Measurements from ENCODE around the gene SEMA4C.
A peak's percentile ranks its signal among the peaks of the same experiment; 100 is the strongest.

The SEMA4C gene, protein sequence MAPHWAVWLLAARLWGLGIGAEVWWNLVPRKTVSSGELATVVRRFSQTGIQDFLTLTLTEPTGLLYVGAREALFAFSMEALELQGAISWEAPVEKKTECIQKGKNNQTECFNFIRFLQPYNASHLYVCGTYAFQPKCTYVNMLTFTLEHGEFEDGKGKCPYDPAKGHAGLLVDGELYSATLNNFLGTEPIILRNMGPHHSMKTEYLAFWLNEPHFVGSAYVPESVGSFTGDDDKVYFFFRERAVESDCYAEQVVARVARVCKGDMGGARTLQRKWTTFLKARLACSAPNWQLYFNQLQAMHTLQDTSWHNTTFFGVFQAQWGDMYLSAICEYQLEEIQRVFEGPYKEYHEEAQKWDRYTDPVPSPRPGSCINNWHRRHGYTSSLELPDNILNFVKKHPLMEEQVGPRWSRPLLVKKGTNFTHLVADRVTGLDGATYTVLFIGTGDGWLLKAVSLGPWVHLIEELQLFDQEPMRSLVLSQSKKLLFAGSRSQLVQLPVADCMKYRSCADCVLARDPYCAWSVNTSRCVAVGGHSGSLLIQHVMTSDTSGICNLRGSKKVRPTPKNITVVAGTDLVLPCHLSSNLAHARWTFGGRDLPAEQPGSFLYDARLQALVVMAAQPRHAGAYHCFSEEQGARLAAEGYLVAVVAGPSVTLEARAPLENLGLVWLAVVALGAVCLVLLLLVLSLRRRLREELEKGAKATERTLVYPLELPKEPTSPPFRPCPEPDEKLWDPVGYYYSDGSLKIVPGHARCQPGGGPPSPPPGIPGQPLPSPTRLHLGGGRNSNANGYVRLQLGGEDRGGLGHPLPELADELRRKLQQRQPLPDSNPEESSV

DNA sequence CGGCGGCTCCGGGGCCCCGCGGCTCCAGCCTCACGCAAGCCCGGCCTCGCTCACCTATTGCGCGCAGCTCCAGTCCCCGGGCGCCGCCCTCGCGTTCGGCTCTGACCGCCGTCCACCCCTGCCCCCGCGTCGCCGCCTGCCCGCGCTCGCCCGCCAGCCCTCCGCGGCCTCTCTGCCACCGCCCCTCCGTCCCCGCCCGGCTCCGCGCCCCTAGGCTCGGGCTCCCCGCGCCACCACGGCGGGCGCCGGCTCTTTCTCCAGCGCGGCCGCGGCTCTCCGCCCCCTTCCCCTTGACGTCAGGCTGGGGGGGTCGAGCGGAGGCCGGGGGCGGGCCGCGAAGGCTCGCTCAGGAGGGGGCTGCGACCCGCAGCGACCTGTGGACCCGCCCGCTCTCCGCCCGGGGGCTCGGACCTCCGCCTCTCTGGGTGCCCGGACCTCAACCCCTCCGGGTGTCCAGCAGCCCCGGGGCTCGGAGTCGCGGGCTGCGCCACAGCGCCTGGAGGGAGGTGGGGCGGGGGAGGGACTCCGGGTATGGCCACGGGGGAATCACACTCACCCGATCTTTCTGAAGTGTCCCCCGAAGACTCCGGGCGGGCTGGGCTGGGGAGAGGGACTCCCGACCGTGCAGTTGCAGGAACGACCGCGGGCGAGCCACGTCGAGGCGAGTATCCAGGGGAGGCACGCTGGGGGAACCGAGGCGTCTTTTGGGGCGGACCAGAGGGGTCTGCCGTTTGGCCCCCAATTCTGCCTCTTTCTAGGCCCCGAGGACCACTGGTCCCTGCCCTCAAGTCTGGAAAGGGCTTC, at the start of gene SEMA4C:
Gene SEMA4C (minus strand): TSS at position 259 of the 804 bp plus-strand sequence. CDS start 2,194 bp downstream, outside the sequence.
- DNase-seq, result peak; percentile 66

DNA sequence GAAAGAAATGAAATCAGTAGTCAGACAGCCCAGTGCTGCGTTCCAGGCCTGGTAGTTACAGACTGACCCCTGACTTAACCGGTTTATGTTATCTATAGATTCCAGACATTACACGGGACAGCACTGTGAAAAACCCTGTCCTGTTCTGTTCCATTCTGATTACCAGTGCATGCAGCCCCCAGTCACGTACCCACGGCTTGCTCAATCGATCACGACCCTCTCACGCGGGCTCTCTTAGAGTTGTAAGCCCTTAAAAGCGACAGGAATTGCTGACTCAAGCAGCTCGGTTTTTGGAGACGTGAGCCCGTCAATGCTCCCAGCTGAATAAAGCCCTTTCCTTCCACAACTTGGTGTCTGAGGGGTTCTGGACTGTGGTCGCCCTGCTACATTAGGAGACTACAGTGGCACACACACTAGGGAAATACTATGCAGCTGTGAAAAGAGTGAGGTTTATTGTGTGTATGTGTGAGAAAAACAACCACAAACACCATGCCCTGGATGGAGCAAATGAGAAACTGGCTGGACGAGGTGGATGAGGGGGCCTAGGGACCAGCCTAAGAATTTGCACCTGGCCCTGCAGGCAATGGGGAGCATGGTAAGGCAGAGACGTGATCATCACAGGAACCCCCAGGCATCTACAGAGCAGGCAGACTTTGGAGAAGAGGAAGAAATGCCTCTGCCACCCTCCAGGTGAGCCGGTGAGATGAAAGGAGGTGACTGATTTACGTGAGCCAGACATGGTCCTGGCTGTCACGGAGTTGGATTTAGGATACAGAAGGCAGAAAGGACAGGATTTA, 49.1 kb upstream of the SEMA4C start:
- DNase-seq, result no peak

DNA sequence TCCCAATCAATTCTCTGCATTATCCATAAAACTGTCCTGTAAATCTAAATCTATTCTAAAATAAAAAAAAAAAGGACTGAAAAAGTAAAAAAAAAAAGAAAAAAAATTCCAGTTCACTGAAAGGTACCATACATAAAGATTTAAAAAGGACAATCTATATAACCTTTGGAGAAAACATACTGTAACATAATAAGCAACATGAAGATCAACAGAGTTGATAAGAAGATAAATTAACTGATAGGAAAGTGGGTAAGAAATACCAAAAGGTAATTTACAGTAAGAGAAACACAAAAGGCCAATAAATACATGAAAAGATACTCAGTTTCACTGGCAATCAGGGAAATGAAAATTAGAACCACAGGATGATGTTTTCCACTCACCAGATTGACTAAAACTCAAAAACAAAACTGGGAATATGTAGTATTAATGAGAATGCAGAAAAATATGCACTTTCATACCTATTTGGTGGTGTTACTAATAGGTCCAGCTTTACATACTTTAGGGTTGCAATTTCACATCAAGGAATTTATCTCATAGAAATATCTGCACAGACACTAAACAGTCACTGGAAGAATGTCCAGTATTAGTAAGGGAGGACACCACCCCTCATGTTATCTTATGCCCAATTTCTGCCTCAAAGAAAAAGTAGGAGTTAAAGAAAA, 48.3 kb upstream of the SEMA4C start:
- no peak for DNase-seq

DNA sequence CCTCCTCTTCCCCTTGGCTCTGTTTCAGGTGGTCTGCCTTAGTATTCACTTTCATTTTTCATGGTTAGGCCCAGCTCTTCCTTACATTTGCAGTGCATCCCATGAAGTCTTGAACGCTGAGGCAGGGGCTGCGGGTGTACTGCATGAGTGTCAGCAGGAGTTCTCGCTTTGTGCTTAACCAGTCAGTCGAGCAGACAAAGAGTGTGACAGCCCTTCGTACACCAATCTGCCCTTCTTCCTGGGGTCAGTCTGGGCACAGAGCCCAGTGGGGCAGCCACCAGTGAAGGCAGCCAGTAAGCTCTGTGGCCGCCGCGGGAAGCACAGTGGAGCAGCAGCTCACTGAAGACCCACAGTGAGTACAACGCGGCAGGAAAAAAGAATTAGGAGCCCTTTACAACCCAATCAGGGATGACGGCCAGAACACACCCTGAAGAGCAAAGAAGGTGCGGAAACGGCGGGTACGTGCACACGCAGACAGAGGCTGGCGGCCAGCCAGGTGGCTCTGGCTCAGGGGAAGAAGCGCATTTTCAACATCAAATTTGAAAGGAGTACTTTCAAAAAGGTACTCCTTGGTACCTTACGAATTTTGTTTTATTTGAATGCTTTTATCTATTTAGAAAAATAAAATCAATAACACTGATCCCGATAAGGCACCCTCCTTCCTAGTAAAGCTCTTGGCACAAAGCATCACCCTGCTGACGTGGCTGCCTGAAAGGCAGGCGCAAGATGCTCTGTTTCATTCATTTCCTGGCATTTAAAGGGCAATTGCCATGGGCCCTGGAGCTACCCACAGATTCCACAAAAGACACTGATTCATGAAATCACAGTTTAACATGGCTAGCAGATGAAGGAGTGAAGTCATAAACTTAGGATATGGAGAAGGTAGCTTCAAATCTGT, 47.0 kb upstream of the SEMA4C start:
- DNase-seq, result no peak

DNA sequence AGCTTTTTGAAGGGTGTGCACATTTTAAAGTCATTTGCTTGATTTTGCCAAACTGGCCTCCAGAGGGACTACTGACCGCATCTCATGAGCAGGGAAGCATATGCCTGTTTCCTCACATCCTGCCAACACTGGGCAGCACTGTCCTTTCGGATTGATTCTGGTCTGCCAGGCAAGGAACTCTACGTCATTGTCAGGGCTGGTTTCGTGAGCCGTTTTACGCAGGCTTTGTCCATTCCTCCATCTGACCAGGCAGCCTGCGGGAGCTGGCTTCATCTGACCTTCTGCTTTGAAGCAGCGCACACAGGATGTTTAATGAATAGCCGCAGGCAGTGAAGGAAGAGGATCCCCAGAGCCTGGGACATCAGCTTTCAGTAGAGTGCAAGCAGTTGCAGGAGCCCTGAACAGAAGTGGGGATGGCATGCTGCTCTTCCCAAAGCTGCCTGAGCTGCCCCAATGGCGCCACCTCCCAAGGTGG, 46.3 kb upstream of the SEMA4C start:
- no peak for DNase-seq

DNA sequence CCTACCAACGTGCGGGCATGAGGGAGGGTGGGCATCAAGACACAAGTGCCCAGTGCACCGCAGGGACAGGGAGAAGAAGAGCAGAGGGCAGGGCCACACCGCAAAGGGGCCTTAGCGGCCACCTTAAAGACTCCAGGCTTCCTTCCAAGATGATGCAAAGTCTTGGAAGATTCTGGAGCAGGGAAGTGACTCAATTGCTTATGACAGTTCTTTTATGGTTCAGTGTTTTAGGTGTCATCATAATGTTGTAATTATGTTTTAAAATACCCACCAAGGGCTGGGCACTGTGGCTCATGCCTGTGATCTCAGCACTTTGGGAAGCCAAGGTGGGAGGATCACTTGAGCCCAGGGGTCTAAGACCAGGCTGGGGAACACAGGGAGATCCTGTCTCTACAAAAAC, 44.5 kb upstream of the SEMA4C start:
- DNase-seq, result no peak

DNA sequence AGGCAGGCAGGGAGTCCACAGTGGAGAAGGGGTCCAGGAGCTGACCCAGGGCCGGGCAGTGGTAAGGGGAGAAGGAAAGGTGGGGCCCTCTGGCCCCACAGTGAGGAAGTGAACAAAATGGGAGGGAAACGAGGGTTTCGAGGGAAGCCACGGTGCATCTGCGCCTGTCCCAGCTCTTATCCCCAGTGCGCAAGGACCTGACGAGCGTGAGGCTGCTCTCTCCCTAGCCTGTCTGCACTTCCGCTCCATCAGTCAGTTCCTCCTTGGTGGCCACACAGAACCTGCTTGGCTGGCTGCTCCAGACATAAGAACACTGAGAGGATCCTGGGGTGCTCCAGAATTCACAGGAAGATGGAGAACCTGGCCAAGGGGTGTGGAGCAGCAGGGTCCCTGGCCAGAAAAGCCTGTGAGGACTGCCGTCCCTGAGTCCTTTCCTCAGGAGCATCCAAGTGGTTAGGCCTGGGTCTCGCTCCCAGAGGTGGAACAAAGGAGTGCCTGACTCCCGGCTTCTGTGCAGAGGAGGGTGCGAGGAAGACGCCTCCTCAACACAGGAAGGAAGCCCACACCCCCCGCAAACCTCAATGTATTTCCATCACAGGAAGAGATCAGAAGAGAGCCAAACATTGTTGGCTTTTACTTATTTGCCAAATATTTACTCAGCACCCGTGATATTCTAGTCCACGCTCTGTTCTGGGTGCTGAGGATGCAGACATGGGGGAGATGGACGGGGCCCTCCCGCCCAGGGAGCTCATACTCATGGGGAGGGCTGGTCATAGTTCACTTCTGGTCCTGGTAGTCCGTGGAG, 43.7 kb upstream of the SEMA4C start:
- peak; percentile 61 for DNase-seq

DNA sequence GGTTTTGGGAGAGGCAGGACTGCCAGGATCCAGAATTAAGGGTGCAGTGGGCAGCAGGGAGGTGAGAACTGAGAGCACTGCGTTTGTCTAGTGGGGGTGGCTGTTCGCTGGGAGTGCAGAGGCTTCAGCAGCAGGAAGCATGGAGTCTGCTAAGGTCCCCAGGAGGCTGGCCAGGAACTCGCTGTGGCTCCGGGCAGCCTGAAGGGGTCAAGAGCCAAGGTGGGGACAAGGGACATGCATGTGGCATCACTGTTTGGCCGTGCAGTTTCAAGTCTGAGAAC, 43.2 kb upstream of the SEMA4C start:
- DNase-seq, result no peak

DNA sequence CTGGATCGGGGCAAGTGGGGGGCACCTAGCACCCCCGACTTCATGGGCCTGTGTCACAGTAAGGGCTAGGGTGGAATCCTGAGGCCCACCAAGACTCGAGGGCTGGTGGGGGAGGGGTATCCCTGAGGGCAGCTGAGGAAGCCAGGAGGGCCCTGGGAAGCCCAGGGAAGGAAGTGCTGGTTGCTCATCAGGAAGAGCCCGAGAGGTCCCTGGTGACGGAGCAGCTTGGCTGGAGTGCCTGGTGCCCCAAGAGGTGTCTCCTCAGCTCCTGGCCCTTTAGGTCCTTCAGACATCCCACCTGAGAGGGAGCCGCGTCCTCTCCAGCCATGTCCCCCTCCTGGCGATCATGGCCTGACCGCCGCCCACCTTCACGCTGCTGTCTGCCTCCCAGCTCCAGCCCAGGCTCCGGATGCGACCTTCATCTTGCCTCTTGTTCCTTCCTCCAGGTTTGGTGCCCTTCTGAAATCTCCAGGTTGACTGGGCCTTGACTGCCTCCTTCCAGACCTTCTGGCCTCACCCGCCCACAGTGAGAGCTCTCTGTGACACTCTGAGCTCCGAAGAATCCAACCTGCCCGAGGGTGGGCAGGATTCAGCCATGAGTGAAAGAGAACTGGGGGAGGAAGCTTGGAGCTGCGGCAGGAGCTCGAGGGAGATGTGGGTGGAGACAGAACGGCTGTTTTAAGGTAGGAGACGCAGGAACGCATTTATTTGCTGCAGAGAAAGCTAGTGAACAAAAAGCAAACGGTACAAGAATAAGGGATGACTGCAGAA, 42.7 kb upstream of the SEMA4C start:
- no peak for DNase-seq

DNA sequence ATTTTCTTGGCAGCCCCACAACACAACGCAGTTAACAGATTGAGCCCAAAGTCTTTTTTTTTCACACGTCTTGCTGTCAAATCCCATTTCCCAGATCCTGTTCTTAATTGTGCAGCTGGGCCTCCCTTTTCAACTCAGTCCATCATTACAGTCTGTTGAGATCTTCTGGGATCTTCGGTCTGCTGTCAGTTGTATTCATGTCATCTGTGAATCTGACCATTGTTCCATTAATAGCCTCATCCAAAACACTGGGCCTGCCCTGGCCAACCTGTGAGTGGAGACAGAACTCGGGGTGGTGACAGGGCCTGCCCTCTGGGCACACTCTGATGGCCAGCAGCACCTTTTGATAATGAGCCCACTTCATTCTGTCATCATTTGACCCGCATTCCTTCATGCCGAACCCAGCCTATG, 39.7 kb upstream of the SEMA4C start:
- DNase-seq, result no peak

DNA sequence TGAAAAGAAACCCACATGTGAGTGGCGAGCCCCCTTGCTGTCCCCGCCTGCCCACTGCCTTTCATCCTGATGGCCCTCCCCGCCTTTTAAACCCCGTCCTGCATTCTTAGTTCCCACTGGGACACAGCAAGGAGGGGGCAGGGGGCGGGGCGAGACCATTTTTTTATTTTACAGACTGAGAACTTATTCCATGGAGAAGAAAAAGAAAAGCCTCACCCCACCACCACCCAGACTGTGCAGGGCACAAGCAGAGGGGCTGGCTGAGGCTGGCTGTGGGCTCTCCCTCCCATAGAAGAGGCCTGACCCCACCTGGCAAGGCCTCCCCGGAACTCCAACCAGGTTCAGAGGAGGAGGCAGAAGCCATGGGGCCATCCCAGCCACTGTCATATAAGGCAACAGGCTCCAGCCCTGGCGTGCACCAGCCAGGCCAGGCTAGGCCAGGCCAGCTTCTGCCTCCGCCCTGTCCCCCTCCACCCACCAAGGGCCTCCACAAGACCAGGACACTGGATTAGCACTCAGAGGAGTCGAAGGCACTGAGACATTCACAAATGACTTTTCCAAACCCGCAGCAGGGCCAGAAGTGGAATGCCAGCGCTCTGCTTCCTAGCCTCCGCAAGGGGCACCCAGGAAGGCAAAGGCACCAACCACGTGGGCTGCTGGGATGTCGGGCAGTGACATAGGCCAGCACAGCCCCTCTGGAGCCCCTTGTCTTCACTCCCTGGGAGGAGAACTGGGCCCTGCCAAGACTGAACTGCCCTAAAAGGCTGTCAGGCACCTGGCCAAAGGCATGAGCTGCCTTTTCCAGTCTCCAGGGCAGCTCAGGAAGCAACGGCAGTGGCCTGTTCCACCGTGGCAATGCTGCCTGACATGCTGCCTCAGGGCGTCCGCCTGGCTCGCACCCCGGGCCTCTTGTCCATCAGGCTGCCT, 37.5 kb upstream of the SEMA4C start:
- no peak for DNase-seq

DNA sequence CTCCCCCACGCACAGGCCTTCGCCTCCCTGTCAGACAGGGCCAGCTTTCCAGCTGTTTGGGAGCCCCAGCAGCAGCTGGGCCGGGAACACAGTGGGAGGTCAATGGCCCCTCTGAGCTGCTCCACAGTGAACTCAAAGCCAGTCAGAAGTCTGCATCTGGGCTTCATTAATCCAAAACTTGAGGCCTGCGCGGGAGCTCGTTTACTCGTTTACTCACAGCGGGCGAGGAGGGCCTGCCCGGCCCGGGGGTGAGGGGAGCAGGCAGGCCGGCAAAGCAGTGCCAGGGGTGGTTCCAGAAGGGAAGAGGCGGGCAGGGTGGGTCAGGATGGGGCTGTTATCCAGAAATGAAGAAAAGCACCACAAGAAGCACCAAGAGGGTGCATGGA, 36.8 kb upstream of the SEMA4C start:
- DNase-seq, result no peak

DNA sequence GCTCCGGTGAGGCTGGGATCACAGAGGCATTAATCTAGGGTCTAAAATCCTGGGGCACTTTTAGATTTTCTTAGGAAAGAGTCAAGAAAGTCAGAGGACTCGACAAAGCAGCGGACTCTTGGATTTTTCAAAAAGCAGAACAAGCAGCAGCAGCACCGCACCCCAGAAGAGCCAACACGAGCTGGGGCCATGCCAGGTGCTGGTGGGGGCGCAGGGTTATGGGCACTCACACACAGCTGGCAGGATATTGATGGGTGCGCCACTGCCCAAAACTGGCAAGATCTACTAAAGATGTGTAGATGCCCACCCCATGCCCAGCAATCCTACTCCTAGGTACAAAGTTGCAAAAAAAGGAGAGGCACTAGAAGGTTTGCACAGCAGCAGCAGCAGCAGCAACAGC, 33.9 kb upstream of the SEMA4C start:
- DNase-seq, result no peak

DNA sequence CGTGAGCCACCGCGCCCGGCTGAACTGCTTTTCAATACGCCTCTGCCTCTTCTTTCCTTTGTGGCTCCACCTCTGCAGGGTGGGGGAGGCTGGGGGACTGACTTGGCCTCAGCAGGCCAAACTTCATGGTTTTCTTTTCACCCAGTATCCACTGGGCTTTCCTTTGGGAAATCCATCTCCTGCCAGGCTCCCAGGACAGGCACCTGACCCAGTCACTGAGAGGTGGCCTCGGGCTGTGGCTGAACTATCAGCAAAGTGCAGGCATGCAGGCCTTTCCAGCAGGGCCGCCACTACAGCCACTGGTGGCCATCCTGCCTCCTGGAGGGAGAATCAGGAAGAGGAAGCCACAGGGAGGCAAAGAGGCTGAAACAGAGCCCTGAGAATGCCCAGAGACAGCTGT, 33.4 kb upstream of the SEMA4C start:
- DNase-seq, result no peak

DNA sequence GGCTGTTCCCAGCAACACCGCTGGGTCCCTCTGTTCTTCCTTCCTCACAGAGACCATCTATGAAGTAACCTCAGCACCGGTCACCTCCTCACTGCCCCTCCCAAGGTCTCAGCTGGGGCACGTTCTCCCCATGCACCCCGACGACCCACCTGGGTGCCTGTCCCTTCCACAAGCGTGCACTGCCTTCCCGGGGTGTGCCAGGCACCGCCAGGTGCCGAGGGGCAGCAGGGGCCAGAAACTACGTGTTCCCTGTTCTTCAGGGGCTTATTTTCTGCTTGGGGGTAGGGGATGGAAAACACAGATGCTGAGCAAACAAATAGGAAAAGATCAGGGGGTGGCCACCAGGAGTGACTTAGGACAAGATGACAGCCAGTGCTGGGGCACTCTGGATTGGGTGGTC, 30.4 kb upstream of the SEMA4C start:
- DNase-seq, result no peak

DNA sequence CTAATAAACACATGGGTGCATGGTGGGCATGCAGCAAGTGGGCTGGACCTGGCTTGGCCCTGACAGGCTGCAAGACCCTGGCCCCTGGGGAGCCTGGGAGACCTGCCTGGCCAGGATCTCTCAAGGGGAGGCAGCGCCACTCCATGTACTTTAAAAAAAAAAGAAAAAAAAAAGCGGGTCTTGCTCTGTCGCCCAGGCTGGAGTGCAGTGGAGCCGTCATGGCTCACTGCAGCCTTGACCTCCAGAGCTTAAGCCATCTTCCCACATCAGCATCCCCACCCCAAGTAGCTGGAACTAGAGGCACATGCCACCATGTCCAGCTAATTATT, 29.5 kb upstream of the SEMA4C start:
- DNase-seq, result no peak

DNA sequence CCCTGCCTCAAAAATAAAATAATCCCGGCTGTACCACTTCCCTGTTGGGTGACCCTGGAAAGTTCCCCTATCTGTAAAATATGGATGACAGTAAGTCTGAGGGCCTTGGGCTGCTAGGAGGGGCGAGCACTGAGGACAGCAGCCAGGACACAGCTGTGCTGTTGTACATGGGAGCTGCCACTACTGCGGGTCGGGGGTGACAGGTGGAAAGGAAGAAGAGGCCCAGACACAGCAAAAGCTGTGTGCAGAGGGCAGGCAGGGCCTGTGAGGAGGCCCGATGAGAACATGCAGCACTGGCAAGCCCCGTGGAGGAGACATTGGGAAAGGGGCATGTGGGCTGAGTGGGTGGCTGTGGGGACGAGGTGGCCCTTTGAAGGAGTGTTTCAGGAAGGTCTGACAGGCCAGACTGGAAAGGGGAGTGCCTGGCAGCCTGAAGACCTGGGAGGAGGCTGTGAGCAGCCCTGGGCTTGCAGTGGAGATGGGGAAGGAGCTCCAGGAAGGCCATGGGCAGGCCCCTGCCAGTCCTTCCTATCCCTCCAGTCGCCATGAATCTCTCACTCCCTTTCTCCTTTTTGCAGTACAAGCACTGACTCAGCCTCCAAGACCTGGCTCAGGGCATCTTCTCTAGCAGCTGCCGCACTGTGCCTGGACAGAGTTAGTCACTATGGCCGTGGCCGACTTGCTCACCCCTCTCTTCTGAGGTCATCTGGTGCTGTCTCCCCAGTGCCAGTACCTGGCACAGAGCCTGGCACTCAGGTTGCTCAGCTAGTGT, 28.9 kb upstream of the SEMA4C start:
- DNase-seq, result no peak

DNA sequence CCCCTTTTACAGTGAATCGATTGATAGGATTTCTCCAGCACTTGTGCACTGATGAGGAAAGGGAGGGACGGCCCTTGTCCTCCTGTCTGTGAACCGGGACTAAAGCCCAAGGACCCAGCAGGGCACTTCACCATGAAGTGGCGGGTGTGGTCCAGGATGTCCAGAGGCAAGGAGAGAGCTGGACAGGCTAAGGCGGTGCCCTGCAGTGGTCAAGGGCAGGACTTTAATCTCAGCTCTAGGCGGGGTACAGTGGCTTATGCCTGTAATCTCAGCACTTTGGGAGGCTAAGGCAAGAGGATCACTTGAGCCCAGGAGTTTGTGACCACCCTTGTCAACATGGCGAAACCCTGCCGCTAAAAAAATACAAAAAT, 28.2 kb upstream of the SEMA4C start:
- no peak for DNase-seq

All from CD4-positive, alpha-beta T cell treated with Interleukin-21 for 1 hour (primary cell).